HG03066 (cell line): ENCODE measurements around the gene PFKL.
"Not testable (repeated sequence)": the region's sequence is repeated elsewhere in the genome, so short reads cannot be mapped to it uniquely, and the experiment has no call there.

Source experiments
- ATAC-seq: cut with Tn5 transposase; IDR thresholded peaks from one replicate; pipeline ENCODE4 v1.9.1; 2021; ENCODE audit warnings: low read depth; ENCODE audit not compliant: unreplicated experiment

Gene PFKL

DNA sequence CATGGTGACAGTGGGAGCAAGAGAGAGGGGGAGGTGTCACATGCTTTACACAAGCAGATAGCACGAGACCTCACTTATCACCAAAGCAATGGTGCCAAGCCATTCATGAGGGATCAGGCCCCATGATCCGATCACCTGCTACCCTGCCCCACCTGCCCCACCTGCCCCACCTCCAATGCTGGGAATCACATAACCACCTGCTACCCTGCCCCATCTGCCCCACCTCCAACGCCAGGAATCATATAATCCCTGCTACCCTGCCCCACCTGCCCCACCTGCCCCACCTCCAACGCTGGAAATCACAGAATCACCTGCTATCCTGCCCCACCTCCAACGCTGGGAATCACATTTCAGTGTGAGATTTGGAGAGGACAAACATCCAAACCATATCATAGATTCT is 24.8 kb upstream of the PFKL start:
- ATAC-seq: no peak

DNA sequence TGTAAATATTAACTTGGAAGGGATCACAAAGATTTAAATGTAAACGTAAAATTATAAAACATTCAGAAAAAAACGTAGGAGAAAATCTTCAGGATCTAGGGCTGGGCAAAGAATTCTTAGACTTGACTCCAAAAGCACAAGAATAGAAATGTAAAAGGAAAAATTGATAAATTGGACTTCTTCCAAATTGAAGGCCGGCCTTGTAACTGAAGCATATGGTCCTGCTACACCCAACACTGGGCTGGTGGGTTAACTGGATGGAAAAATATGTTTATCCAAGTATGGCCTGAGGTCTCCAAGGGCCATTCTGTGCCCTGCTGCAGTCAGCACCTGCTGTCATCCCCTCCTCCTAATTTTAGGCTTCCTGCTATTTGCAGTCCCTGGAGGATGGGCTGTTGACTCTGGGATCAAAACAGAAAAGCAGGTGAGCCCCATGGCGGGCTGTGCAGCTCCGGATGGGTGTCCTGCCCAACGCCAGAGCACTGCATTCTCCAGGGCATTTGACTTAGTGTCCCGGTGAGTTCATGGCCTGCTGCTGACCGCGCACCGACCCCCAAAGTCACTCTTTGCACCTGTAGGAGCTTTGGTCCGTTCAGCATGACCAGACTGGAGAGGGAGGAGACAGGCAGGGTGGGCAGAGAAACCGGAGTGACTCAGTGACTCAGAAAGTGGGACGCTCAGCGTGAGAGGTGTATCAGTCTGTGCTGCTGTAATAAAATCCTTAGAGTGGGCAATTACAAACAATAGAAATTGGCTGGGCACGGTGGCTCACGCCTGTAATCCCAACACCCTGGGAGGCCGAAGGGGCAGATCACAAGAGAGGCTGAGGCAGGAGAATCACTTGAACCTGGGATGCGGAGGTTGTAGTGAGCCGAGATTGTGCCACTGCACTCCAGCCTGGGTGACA is 20.2 kb upstream of the PFKL start:
- no peak for ATAC-seq

DNA sequence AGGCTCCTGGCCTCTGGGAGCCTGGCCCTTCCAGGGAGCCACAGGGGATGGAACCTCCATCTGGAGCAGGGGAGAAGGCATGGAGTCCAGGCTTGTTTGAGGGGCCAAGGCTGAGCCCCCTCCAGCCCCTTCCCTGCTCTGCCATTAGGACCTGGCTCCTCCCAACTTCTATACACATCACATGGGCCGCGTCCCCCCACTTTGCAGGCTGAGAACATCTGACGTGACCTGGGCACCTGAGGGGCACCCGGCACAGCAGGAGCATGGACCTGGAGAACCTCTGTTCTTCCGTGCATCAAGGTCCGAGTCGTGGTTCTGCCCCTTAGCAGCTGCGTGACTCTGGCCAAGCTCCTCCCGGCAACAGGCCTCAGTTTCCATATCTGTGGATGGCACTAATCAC is 18.1 kb upstream of the PFKL start:
- ATAC-seq: no peak

DNA sequence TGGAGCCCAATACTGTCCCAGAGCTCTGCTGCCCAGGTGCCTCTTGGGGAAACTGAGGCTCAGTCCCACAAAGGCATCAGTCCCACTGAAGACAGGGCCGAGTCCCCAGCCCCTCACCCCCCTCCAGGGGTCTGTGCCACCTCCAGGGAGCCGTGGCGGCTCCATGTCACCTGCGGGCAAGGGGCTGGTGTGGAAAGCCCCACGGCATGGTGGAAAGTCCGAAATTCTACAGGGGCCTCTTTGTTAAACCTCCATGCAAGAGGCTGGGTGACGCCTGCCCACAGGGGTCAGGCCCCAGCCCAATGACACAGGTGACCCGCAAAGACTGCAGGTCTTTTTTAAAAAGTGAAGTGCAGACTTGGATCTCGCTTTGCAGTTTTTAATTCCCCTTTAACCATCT is 17.5 kb upstream of the PFKL start:
- no peak for ATAC-seq

DNA sequence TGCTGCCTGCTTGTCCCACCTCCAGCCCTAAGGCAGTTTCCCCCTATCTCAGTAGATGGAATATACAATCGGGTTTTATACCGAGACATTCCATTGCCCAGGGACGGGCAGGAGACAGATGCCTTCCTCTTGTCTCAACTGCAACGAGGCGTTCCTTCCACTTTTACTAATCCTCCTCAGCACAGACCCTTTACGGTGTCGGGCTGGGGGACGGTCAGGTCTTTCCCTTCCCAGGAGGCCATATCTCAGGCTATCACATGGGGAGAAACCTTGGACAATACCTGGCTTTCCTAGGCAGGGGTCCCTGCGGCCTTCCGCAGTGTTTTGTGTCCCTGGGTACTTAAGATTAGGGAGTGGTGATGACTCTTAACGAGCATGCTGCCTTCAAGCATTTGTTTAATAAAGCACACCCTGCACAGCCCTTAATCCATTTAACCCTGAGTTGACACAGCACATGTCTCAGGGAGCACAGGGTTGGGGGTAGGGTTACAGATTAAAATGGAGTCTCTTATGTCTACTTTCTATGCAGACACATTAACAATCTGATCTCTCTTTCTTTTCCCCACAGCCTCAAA is 16.6 kb upstream of the PFKL start:
- ATAC-seq: not testable (repeated sequence)

DNA sequence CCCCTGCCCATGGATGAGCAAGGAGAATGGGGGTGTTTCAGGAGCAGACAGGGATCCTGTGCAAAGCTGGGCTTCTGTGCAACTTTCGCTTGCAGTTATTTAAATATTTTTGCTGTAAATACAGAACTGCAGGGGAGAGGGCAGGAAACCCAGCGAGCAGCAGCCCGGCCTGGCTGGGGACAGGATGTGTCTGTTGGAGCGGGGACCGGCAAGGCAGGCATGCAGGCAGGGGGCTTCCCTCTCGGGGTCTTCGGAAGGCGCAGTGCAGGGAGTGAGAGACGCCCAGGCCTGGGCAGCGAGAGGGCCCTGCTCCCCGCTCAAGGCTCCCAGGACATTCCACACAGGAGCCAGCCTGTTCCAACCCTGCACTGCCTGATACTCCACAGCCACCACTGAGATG is 15.9 kb upstream of the PFKL start:
- no peak for ATAC-seq

DNA sequence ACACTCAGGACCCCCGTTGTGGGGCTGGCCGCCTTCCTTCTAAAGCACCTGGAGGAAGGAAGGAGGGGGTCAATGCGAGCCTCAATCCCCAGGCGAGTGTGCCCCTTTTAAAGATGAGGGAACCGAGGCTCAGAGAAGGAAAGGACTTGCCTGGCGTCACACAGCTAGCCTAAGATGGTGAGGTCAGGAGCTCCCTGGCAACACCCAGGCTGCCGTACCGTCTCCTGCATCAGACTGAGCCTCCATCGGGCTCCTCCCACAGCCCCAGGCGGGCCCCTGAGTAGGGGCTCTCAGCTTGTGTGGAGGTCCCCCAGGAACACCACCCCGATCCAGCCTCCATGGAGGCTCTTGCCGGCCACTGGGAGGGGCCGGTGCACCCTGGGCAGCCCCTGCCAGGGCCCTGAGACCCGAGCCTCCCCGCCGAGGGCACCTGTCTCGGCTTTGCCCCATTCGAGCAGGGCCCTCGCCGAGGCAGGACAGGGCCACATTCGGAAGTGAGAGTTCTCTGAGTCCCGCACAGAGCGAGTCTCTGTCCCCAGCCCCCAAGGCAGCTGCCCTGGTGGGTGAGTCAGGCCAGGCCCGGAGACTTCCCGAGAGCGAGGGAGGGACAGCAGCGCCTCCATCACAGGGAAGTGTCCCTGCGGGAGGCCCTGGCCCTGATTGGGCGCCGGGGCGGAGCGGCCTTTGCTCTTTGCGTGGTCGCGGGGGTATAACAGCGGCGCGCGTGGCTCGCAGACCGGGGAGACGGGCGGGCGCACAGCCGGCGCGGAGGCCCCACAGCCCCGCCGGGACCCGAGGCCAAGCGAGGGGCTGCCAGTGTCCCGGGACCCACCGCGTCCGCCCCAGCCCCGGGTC is 14.5 kb upstream of the PFKL start, which contains the start of gene AIRE:
Gene AIRE, plus strand, starts transcription at position 739 of the 855 bp plus-strand sequence. CDS start 131 bp downstream, outside the sequence.
- no peak for ATAC-seq

DNA sequence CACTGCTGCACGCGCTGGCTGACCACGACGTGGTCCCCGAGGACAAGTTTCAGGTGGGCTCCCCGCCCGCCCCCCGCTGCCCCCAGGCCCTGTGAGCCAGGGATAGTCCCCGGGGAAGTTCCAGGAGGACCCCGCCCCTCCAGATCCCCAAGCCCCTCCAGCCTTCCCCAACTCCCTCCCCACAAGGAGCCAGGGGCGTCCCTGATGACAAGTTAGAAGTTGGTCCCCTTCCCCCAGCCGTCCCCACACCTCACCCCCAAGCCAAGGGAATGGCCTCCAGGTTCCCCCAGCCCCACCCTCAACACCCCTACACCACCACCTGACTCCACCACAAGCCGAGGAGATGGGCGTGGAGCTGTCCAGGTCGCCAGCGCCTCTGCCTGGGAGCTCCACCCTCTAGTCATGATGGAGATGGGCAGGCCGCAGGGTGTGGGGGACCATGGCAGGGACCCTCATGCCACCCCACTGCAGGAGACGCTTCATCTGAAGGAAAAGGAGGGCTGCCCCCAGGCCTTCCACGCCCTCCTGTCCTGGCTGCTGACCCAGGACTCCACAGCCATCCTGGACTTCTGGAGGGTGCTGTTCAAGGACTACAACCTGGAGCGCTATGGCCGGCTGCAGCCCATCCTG is 13.7 kb upstream of the PFKL start:
- no peak for ATAC-seq

DNA sequence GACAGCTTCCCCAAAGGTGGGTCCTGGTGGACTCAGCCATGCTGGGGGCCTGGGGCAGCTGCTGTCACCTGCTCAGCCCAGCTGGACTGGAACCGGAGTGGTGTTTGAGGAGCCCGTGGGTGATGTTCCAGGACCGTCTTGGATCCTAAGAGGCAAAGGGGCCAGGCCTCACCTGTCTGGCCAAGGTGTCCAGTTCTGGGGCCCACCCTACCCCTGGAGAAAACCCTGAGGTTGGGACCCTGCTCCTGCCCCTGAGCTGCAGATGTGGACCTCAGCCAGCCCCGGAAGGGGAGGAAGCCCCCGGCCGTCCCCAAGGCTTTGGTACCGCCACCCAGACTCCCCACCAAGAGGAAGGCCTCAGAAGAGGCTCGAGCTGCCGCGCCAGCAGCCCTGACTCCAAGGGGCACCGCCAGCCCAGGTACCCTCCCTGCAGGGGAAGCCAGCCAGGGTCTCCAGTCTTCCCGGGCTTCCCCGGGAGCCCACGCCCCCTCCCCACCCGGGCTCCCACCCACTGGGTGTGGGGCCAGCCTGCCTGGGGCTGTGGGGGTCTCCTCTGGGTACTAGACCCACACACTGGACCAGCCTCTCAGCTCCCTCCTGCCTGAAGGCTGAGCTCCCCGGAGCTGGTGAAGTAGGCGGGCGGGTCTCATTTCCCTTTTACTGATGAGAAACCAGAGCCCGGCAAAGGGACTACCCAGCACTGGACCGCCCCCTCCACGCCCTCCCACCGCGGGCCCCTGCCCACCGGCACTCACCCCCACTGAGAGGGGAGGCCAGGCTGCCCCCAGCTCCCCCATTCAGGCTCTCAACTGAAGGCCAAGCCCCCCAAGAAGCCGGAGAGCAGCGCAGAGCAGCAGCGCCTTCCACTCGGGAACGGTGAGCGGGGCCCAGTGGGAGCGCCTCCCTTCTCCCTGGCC is 12.9 kb upstream of the PFKL start:
- ATAC-seq: no peak

DNA sequence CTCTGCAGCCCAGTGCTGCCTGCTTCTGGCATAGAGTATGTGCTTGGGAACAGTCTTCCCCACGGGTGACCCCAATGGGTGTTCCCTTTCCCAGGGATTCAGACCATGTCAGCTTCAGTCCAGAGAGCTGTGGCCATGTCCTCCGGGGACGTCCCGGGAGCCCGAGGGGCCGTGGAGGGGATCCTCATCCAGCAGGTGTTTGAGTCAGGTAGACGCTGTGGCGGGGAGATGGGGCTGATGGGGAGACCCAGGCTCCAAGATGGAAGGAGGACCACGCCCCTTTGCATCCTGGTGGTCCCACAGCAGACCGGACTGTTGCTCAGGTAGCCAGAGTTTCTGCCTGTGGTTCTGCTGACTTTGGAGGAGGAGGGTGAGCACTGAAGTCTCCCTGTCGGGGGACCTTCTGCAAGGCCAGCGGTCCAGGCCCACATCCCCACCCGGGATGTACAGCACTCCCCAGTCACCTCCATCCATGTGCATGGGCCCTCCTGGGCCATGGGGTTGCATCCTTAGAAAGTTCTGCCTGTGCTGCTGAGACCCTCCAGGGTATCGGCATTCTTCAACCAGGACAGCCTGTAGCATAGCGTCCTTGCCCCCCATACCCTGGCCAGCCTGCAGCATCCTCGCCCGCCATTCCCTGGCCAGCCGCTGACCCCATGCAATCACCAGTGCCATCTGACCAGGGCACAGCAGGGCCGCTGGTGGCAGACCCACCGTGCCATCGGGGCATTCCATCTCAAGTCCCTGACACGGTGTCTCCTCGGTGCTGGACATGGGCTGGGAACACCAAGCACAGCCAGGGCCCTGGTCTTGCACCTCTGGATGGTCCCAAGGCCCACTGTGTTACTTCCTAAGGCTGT is 11.4 kb upstream of the PFKL start:
- no peak for ATAC-seq

DNA sequence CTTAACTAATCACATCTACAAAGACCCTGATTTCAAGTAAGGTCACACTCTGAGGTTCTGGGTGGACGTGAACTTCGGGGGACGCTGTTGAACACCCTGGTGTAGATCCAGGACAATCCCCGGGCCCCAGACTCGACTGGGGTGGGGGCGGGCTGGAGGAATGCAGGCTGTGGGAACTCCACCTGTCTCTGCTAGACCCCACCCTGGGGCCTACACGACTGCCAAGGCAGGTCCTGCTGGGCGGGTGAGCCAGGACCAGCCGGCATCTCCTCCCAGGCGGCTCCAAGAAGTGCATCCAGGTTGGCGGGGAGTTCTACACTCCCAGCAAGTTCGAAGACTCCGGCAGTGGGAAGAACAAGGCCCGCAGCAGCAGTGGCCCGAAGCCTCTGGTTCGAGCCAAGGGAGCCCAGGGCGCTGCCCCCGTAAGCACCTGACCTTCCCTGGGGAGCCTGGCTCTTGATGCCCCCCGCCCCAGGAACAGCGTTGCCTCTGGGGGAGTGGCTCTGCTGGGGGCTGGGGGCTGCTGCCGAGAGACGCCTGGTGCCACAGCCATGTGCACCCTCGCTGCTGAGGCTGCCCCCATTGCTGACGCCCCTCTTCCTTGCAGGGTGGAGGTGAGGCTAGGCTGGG is 10.4 kb upstream of the PFKL start:
- ATAC-seq: no peak

DNA sequence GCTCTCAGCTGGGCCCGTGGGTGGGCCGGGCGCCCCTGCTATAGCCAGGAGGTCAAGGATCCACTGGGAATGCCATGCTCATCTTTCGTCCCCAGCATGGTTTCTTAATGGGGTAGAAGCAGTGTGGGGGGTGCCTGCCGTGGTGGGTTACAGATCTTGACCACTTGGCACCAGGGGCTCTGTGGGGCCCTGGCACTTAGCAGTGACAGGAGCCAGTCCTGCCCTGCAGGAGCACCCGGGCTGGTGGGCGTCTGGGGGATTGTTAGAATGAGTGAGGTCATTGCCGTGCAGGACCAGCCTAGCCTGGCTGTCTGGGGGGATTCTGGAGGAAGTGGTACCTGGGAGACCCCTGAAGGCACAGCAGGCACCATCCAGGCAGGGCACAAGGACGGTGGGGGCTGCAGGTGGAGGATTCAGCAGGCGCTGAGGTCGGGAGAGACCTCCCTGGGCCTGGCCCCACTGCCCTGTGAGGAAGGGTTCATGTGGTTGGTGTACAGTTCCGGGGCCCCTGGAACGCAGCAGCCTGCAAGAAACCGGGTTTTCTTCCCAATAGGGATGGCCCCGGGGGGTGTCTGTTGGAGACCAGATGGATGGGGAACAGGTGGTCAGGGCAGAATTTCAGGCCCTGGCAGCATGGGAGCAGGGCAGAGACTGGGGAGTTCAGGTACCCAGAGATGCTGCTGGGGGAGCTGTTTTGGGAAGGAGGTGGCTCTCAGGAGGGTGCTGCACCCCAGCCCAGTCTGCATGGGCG is 9.4 kb upstream of the PFKL start:
- no peak for ATAC-seq

DNA sequence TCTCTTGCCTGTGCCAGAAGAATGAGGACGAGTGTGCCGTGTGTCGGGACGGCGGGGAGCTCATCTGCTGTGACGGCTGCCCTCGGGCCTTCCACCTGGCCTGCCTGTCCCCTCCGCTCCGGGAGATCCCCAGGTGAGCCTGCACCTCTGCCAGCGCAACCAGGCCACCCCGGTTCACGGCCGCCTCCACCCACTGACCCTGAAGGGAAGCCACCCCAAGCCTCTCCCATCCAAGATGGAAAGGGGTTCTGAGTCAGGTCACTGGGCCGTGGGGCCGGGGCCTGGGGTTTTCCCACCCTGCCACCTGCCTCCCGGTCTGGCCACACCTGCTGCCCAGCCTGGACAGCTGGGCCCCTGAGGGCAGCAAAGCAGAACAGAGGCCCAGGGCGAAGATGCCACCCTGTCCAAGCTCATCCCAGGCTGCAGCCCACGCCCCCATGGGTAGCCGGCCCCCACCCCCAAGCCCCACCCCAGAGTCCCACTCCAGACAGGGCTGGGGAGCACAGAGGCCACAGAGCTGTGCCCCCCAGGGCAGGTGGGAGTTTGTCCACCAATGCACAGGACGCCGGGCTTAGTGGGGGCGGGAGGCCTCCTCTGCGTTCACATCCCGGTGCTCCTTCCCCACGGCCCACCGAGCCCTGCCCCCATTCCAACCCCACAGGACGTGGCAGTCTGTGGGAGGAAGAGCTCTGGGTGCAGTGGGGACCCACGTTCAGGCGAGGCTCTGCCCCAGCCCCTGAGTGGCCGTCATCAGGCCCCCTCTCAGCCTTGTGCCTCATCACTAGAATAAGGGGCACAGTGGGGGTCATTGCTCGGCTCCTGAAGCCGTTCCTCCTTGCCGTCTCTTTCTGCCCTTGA is 8.5 kb upstream of the PFKL start:
- ATAC-seq: no peak

DNA sequence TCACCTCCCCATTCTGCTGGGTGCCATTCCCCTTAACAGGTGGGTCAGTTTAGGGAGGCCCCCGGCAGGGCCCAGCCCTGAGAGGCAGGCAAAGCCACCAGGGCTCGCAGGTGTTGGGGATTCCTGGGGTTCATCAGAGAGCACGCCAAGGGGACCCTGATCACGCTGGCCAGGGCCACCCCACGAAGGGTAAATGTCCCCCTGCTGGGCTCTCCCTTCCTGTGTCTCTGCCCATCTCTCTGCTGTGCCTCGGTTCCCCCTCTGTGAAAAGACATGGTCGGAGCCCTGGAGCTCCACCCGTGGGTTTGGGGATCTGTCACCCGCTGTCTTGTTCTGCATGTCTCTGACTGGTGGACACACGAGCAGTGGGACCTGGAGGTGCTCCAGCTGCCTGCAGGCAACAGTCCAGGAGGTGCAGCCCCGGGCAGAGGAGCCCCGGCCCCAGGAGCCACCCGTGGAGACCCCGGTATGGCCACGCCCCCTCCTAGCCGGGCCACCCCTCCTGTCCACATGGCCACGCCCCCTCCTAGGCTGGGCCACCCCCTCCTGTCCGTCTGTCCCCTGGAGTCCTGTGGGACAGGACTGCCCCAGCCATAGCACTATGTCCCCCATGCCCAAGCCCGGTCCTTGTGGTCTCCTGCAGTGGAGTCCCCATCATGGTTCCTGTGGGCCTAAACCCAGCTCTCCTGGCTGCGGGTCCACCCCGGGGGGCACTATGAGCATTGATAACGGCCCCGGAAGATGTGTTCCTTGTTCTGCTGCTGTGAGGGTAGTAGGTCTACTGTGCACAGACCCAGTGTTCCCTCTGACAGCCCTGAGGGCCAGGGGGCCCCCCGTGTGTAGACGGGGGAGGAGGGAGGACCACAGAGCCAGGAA is 7.7 kb upstream of the PFKL start:
- no peak for ATAC-seq

DNA sequence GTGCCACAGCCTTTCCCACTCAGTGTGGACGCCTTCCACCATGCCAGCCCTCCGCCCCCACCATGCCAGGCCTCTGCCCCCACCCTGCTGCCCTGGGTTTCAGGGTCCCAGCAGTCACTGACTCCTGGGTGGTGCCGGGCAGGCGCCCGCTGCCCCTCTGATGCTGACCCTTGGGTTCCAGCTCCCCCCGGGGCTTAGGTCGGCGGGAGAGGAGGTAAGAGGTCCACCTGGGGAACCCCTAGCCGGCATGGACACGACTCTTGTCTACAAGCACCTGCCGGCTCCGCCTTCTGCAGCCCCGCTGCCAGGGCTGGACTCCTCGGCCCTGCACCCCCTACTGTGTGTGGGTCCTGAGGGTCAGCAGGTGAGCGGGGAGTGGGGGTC is 7.0 kb upstream of the PFKL start:
- no peak for ATAC-seq
